Measurements from ENCODE around the gene TRABD2B. TPM values are rescaled to one million over a fixed set of nuclear protein-coding genes. Genes with fewer than 3 reads are reported as not detected.

Gene TRABD2B
- total RNA-seq, 1 experiment from 2014 or later: 0.36 TPM

DNA sequence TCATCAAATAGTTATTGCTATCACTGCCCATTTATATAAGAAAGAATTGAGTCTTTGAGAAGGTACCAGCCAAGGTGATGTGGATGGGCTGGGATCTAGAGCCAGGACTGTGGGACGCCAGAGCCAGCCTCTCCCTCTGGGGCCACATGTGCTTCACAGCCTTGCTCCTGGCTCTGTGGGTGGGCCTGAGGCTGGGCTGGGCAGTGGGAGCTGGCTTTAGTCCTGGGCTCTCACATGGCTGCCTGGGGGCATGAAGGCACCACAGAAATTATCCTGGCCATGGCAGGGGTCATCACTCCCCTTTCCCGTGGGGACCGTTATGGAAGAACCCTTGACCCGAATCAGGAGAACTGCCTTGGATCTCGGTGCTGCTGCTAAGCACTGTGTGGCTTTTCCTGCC lies 203.1 kb downstream of the TRABD2B start:
- no peak overlapping the region for H3K4me3 Mint-ChIP-seq (ENCODE audit: unreplicated experiment)
- H3K27ac Mint-ChIP-seq (ENCODE audit: unreplicated experiment): no peak overlapping the region

DNA sequence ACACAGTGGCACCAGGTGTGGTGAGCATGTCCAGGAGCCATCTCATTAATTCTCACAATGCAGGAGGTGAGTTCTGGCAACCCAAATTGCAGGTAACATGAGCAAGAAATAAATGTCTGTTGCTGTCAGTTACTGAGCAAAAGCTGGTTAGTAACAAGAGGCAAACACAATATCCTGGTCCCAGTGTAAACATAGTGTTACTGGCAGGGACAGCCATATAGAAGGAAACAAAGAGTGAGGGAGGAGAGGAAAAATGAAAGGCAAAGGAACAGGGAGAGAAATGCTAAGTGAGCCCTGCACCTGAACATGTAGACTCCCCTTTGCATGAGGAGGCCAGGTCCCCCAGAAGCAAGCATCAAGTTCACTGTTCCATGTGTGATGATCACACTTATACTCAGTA lies 203.6 kb downstream of the TRABD2B start:
- Histone ChIP-seq H3K9me3 (no peaks in the 10 kb centered on the region), H3K4me3 (ENCODE audit: low read depth, low read length) (no peak overlapping the region), H3K36me3 (ENCODE audit: control insufficient read depth, insufficient read depth, low read length) (no peaks in the 10 kb centered on the region), H3K27me3 (replicated peaks; ENCODE audit: control insufficient read depth, insufficient read depth, low read length) (no peaks in the 10 kb centered on the region), H3K4me1 (no peaks in the 10 kb centered on the region)
- no peaks in the 10 kb centered on the region for H3K27me3 Mint-ChIP-seq (ENCODE audit: insufficient read depth, unreplicated experiment)
- no peak overlapping the region for H3K27ac Mint-ChIP-seq (ENCODE audit: unreplicated experiment)
- POLR2A ChIA-PET: no interaction called here
- intact Hi-C loops (cut with micrococcal nuclease; ENCODE audit: unreplicated experiment): no loop called here
- CTCF ChIA-PET: no interaction called here
- no peak overlapping the region for H3K4me3 Mint-ChIP-seq (ENCODE audit: unreplicated experiment)
- H3K36me3 Mint-ChIP-seq (ENCODE audit: insufficient read depth, unreplicated experiment): no peaks in the 10 kb centered on the region
- TF ChIP-seq, protein P1, sequence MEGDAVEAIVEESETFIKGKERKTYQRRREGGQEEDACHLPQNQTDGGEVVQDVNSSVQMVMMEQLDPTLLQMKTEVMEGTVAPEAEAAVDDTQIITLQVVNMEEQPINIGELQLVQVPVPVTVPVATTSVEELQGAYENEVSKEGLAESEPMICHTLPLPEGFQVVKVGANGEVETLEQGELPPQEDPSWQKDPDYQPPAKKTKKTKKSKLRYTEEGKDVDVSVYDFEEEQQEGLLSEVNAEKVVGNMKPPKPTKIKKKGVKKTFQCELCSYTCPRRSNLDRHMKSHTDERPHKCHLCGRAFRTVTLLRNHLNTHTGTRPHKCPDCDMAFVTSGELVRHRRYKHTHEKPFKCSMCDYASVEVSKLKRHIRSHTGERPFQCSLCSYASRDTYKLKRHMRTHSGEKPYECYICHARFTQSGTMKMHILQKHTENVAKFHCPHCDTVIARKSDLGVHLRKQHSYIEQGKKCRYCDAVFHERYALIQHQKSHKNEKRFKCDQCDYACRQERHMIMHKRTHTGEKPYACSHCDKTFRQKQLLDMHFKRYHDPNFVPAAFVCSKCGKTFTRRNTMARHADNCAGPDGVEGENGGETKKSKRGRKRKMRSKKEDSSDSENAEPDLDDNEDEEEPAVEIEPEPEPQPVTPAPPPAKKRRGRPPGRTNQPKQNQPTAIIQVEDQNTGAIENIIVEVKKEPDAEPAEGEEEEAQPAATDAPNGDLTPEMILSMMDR (IDR thresholded peaks at IDR 0.05; ENCODE audit: insufficient read depth in 1 of 2, low read depth in 1 of 2, low read length in 1 of 2, severe bottlenecking in 1 of 2, unreplicated experiment in 1 of 2): no peak
- no peaks in the 10 kb centered on the region for H3K4me1 Mint-ChIP-seq (ENCODE audit: low read depth, unreplicated experiment)
- BruUV-seq (replicated peaks): no TSS peak
- no peak for DNase-seq
- no peaks in the 10 kb centered on the region for H3K9me3 Mint-ChIP-seq (ENCODE audit: unreplicated experiment)

More for the DNA sequence above, 203.1 kb downstream of the TRABD2B start:
- no peak for DNase-seq
- Histone ChIP-seq H3K4me1 (no peaks in the 10 kb centered on the region), H3K36me3 (ENCODE audit: control insufficient read depth, insufficient read depth, low read length) (no peaks in the 10 kb centered on the region), H3K27me3 (replicated peaks; ENCODE audit: control insufficient read depth, insufficient read depth, low read length) (no peaks in the 10 kb centered on the region), H3K9me3 (no peaks in the 10 kb centered on the region), H3K4me3 (ENCODE audit: low read depth, low read length) (no peak overlapping the region)
- CTCF ChIA-PET: no interaction called here
- intact Hi-C loops (cut with micrococcal nuclease; ENCODE audit: unreplicated experiment): no loop called here
- POLR2A ChIA-PET: no interaction called here
- TF ChIP-seq, protein P1 (IDR thresholded peaks at IDR 0.05; ENCODE audit: insufficient read depth in 1 of 2, low read depth in 1 of 2, low read length in 1 of 2, severe bottlenecking in 1 of 2, unreplicated experiment in 1 of 2): no peak
- H3K27me3 Mint-ChIP-seq (ENCODE audit: insufficient read depth, unreplicated experiment): no peaks in the 10 kb centered on the region
- no peaks in the 10 kb centered on the region for H3K4me1 Mint-ChIP-seq (ENCODE audit: low read depth, unreplicated experiment)
- BruUV-seq (replicated peaks): no TSS peak
- no peaks in the 10 kb centered on the region for H3K36me3 Mint-ChIP-seq (ENCODE audit: insufficient read depth, unreplicated experiment)
- no peaks in the 10 kb centered on the region for H3K9me3 Mint-ChIP-seq (ENCODE audit: unreplicated experiment)

DNA sequence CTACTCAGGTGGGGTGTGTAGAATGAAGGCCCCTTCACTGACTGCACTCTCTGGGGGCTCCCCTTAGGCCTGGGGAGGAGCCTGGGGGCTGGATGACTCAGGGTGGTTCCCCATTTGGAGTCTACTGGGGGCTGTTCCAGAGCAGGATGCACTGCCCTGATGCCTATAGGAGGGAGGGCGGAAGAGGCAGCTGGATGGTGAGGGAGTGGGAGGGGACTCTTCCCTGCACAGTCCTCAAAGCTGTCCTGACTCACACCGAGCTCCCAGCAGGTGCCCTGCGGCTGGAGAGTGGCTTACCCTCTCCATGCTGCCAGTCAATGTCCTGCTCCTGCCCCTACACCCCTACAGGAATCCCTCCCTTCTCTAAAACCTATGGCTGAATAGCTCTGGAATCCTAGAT lies 204.4 kb downstream of the TRABD2B start:
- no TSS peak for BruUV-seq (replicated peaks)
- CTCF ChIA-PET: no interaction called here
- Histone ChIP-seq H3K4me3 (ENCODE audit: low read depth, low read length) (no peak overlapping the region), H3K36me3 (ENCODE audit: control insufficient read depth, insufficient read depth, low read length) (no peaks in the 10 kb centered on the region), H3K4me1 (no peaks in the 10 kb centered on the region), H3K27me3 (replicated peaks; ENCODE audit: control insufficient read depth, insufficient read depth, low read length) (no peaks in the 10 kb centered on the region), H3K9me3 (no peaks in the 10 kb centered on the region)
- no peaks in the 10 kb centered on the region for H3K27me3 Mint-ChIP-seq (ENCODE audit: insufficient read depth, unreplicated experiment)
- H3K4me3 Mint-ChIP-seq (ENCODE audit: unreplicated experiment): no peak overlapping the region
- no peaks in the 10 kb centered on the region for H3K4me1 Mint-ChIP-seq (ENCODE audit: low read depth, unreplicated experiment)
- H3K27ac Mint-ChIP-seq (ENCODE audit: unreplicated experiment): no peak overlapping the region
- intact Hi-C loops (cut with micrococcal nuclease; ENCODE audit: unreplicated experiment): no loop called here
- POLR2A ChIA-PET: no interaction called here
- TF ChIP-seq, protein P1 (IDR thresholded peaks at IDR 0.05; ENCODE audit: insufficient read depth in 1 of 2, low read depth in 1 of 2, low read length in 1 of 2, severe bottlenecking in 1 of 2, unreplicated experiment in 1 of 2): no peak
- no peaks in the 10 kb centered on the region for H3K36me3 Mint-ChIP-seq (ENCODE audit: insufficient read depth, unreplicated experiment)
- H3K9me3 Mint-ChIP-seq (ENCODE audit: unreplicated experiment): no peaks in the 10 kb centered on the region
- DNase-seq: no peak
